Epithelial cell of esophagus (primary cell): Measurements from ENCODE around the gene NEBL.

Source experiments
- DNase-seq: peaks from one replicate; pipeline ENCODE4 v3.0.0; 2010; ENCODE audit warnings: low read depth
- H3K4me3 ChIP-seq: 2 replicates; pipeline ENCODE4 v1.5.1; 2011; ENCODE audit warnings: mild to moderate bottlenecking, low read length, control low read depth
- TF ChIP-seq, protein P1 (sequence below): IDR thresholded peaks from 2 replicates; pipeline ENCODE4 v1.5.1; 2011; ENCODE audit warnings: low read depth, mild to moderate bottlenecking, low read length, control low read depth, inconsistent platforms; ENCODE audit not compliant: insufficient read depth; ENCODE audit errors: missing control alignments

The NEBL gene

DNA sequence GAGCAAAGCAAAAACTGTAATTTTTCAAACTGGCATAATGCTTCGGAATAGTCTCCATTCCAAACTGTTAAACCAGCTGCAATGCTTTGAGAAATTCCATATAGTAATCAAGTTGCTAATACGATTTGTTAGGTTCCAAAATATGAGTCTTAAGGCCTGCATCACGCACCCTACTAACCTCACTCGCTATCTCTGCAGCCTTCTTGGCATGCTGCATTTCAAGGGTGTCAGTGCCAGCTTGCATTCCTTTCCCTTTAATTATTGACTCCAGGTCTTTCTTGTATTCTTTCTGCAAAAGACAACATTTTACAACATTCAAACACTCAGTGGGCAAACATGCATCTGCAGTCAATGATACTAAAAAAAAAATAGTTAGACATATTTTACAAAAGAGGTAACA is 61.8 kb downstream of the NEBL start:
- TF ChIP-seq, protein P1, sequence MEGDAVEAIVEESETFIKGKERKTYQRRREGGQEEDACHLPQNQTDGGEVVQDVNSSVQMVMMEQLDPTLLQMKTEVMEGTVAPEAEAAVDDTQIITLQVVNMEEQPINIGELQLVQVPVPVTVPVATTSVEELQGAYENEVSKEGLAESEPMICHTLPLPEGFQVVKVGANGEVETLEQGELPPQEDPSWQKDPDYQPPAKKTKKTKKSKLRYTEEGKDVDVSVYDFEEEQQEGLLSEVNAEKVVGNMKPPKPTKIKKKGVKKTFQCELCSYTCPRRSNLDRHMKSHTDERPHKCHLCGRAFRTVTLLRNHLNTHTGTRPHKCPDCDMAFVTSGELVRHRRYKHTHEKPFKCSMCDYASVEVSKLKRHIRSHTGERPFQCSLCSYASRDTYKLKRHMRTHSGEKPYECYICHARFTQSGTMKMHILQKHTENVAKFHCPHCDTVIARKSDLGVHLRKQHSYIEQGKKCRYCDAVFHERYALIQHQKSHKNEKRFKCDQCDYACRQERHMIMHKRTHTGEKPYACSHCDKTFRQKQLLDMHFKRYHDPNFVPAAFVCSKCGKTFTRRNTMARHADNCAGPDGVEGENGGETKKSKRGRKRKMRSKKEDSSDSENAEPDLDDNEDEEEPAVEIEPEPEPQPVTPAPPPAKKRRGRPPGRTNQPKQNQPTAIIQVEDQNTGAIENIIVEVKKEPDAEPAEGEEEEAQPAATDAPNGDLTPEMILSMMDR, result no peak
- H3K4me3 ChIP-seq, result no peak overlapping the region
- no peak for DNase-seq

GRCh38 chr10:20834825-20835224 is 62.3 kb downstream of the NEBL start:
- TF ChIP-seq, protein P1, result no peak

GRCh38 chr10:20822825-20823224 is 74.3 kb downstream of the NEBL start:
- DNase-seq, result no peak
- TF ChIP-seq, protein P1, result no peak
- H3K4me3 ChIP-seq, result no peak overlapping the region

More at GRCh38 chr10:20834825-20835224, 62.3 kb downstream of the NEBL start:
- H3K4me3 ChIP-seq, result no peak overlapping the region
- no peak for DNase-seq

DNA sequence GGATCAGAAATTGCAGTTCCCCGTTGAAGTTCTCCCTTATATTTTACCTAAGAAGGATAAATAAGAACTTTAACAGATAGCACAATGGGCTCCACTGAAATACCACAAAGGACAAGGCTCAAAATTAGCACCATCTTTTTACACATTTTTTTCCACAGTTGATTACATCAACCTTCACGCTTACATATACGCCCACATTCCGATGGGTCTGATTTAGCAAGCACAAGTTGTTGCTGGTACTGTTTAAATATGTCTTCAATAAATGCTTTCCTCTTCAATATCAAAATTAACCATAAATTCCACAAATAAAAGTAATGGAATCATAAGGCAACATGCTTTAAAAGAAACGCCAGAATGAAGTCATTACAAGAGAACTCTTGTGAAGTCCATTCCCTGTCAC is 79.5 kb downstream of the NEBL start:
- DNase-seq, result peak; percentile 72
- H3K4me3 ChIP-seq, result no peak overlapping the region
- TF ChIP-seq, protein P1, result no peak

DNA sequence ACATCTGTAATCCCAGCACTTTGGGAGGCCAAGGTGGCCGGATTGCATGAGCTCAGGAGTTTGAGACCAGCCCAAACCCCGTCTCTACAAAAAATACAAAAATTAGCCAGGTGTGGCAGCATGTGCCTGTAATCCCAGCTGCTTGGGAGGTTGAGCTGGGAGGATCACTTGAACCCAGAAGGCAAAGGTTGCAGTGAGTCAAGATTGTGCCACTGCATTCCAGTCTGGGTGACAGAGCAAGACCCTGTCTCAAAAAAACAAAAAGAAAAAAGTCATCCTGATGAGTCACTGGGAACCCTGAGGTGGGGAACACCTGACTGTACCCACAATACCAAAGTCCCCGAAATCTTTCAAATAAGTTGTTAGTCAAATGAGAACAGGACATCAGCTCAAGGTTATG is 80.0 kb downstream of the NEBL start:
- TF ChIP-seq, protein P1, result no peak
- no peak overlapping the region for H3K4me3 ChIP-seq
- DNase-seq, result peak; percentile 47

GRCh38 chr10:20814116-20814515 is 83.0 kb downstream of the NEBL start:
- DNase-seq, result no peak
- no peak overlapping the region for H3K4me3 ChIP-seq
- TF ChIP-seq, protein P1, result no peak

DNA sequence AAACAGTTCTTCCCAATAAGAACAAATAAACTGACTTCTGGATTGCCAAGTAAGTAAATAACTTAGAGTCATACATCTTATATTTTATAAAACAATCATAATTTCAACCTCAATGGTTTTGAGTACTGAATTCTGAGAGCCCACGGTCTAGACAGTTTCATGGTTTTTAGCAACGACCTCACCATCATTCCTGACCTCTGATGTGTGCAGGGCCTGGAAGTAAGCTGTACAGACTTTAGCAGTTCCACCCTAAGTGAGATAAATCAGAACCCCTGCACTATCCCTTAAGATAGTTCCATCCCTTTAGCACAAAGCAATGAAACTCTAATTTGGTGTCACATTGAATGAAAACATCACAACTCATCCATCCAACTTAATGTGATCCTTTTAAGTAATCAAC is 86.0 kb downstream of the NEBL start:
- no peak overlapping the region for H3K4me3 ChIP-seq
- TF ChIP-seq, protein P1, result no peak
- DNase-seq, result no peak
